ENCODE data around the gene POLR1A.

- TF ChIP-seq CTCF (IDR thresholded peaks at IDR 0.05) (no peak), POLR2AphosphoS5 (IDR thresholded peaks at IDR 0.05) (no peak), POLR2A (IDR thresholded peaks at IDR 0.05) (no peak), EP300 (IDR thresholded peaks at IDR 0.05) (no peak)
These were observed 67.9 kb downstream of the POLR1A start for GRCh38 chr2:86037795-86038192.

All from upper lobe of left lung (tissue), 4 donors.